Measurements from ENCODE around the gene DUOXA1.
"Not testable (repeated sequence)": the region's sequence is repeated elsewhere in the genome, so short reads cannot be mapped to it uniquely, and the experiment has no call there.

Gene DUOXA1

GRCh38 chr15:45112143-45112590, 17.5 kb downstream of the DUOXA1 start:
- no peak for DNase-seq

- DNase-seq = no peak
Measured at GRCh38 chr15:45111390-45112142, 18.1 kb downstream of the DUOXA1 start.

DNA sequence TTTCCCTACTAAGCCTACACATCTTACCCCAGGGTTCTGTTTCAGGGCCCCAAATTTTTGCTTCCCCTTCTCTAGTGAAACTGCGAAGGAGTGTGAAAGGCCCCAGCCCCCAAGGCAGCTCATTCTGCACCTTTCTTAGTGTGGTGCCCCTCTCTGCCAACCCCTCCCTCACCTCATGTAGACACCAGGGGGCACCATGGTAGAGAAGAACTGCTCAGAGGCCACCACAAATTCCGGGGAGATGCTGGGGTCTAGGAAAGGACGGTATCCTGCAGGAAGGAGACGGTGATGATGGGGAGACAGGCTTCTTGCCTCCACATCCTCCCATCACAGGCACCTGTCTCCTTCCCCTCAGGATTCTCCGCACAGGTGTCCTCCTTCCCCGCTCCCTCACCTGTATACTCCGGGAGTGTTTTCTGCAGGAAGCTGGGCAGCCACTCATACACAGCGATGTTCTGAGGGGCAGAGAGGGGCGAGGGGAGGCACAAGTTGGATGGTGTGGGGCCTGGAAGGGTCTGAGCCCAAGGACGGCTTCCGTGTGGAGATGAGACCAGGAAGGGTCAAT, 19.3 kb downstream of the DUOXA1 start:
- DNase-seq = no peak

DNA sequence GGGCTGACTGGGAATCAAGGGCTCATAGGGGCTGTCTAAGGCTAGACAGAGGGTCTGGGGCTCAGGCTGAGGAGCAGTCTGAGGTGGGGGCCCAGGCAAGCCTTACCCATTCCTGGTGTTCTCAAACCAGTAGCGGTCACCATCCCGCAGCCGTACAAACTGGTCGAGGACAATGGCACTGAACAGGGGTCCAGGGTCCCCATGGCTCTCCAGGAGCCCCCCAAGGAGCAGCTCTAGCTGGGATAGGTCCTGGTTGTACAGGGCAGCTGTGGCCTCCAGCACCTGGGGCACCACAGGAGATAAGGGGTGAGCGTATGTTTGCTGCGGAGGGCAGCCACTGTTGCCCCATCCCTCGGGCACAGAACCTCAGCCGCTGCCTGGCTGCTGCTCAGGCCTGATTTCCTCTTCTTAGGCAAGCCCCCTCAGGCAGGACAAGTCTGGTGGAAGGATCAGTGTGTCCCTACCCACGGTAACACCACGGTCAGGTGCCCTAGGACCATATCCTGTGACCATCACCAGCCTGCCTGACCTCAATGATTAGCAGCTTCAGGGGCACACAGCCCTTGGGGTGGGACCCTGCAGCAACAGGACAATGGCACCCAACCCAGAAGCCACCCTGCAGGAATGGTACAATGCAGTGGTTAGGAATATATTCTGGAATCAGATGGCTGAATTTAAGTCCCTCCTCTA, 21.6 kb downstream of the DUOXA1 start:
- no peak for DNase-seq

DNA sequence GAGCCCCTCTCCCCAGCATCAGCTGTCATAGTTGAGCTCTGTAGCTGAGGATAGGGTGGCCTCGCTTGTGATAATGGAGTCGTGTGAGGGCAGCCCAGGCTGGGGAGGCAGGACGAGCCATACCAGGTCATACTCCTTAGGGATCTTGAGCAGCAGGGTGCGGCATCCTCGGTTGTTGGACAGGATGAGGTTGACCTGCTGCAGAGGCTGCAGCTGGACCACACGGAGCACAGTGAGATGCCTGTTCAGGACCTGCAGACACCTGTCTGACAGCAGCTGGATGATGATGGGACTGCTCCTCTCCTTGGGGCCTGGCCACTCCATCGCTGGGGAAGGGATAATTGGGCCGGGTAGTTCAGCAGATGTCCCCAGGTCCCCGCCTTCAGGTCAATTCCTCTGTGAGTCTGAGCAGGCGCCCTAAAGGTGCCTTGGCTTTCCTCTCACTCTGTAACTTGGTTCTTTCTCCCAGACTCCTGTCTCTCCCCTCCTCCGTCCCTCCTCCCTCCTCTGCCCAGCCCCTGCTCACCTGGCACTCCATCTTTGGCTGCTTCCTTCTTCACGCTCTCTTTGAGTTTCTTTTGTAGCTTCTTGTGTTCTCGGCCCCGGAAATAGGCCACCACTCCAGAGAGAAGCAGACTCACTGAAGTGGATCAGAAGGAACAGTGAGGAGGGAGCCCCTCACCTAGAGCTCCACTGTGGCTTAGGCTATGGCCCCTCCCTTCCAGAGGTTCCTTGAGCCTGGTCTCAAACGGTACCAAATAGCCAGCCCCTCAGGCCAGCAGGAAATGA, 23.5 kb downstream of the DUOXA1 start:
- no peak for DNase-seq

DNA sequence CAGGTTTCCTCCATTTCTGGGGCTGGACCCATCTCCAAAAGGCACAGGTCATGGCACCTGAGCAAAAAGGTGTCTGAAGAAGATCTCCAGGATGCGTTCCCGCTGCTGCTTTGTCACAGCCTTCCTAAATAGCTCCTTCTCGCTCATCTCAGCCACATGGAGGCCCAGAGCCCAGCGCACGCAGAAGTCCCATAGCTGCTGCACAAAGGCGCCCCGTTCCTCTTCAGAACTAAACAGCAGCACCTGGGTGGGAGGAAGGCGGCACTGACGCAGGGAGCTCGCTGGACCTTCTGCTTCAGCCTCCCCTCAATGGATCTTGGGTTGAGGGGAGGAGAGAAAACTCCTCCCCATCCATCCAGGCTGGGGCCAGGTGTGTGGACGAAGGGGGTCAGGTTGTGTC, 24.1 kb downstream of the DUOXA1 start:
- no peak for DNase-seq

- not testable (repeated sequence) for DNase-seq
Measured at GRCh38 chr15:45104170-45104569, 25.5 kb downstream of the DUOXA1 start.

- DNase-seq = no peak
Measured at GRCh38 chr15:45102226-45102625, 27.5 kb downstream of the DUOXA1 start.

GRCh38 chr15:45101749-45102148, 27.9 kb downstream of the DUOXA1 start:
- no peak for DNase-seq

DNA sequence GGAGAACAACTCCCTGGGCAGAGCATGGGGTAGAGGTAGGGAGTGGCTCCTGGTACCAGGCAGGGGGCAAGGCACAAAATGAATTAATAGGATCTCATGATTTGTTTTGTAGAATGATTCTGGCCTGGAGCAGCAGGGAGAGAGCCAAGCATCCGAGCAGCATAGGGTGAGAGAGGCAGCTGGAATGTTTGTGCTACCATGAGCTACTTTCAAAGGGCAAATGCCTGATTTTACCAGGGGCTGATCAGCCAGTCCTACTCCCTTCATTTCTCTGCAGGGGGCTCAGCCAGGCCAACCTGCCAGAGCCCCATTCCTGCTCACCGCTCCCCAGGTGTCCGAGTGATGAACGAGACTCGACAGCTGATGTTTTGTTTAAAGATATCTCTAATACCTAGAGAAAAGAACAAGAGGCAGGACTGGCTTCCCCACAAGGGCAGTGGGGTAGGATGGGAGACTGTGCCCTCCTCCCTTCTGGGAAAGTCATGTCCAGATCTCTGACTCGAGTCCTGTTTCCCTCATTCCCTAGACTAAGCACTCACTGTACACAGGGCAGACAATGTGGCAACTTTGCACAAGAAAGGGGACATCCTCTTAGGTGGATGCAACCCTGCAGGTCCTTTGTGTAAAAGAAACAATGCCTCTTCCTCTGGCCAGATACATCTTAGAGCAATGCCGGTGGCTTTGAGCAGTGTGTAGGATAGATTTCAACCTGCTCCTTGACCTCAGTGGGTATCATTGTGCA, 28.6 kb downstream of the DUOXA1 start:
- no peak for DNase-seq

- DNase-seq = no peak
Measured at GRCh38 chr15:45099549-45100165, 30.0 kb downstream of the DUOXA1 start.

GRCh38 chr15:45097466-45097865, 32.2 kb downstream of the DUOXA1 start:
- no peak for DNase-seq

DNA sequence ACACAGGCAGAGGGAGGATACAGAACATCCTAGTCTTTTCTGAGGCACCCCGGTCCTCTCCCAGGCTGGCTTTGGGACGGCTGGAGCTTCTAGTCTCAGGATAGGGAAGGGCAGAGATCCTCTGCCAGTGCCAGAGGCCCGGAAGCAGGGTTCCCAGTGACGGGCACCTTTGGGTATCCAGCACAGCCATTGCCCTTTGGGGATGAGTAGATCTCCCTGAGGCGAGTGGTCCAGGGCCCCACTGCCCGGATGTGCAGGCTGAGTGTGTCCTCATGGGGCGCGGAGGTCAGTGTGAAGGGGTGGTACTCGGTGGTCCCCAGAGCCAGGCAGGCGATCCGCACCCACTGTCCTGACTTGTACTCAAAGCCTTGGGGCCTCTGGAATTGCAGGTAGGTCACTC, 34.0 kb downstream of the DUOXA1 start:
- DNase-seq = no peak

GRCh38 chr15:45094358-45094730, 35.3 kb downstream of the DUOXA1 start:
- no peak for DNase-seq

GRCh38 chr15:45093622-45094357, 35.9 kb downstream of the DUOXA1 start:
- no peak for DNase-seq

GRCh38 chr15:45093013-45093412, 36.7 kb downstream of the DUOXA1 start:
- DNase-seq = no peak

DNA sequence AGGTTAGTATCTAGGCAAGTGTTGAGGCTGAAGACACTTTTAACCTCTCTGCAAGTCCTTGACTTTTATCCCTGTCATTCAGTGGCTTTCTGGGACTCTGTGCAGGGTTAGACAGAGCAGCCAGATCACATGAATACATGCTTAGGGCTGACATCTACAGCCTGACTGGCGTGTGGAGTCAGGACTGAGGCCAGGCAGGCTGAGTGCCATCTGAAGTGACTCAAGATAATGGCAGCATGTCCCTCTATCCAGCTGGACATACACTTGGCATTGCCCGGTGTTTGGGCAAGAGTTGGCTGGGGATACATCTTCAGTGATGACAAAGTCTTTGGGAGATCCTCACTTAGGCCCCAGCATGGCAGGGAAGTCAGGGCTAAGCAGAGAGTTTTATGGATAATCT, 38.1 kb downstream of the DUOXA1 start:
- DNase-seq = no peak

- no peak for DNase-seq
Measured at GRCh38 chr15:45091161-45091560, 38.5 kb downstream of the DUOXA1 start.

DNA sequence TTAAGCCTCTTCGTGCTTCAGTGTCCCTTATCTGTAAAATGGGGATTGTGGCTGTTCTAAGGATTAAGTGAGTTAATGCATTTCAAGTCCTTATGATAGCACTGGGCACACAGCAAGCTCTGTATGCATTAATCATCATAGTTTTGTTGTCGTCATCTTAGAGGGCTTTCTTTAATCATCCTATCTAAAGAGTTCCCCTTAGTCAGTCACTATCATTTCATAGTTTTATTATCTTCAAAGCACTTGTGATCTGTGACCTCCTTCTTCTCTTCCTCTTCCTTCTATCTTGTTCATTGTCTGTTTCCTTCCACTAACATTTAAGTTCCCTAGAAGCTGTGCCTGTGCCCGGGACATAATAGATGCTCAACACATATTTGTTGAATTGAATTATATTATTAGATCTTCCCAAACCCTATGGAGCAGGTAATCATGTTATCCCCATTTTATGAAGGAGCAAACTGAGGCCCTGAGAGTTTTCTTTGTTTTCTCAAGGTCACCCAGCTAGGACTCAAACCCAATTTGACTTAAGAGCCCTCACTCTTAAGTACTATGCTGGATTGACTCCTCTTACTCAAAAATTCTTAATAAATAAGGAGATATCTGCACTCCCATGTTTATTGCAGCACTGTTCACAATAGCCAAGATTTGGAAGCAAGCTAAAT, 39.8 kb downstream of the DUOXA1 start:
- DNase-seq = no peak

GRCh38 chr15:45088801-45089711, 40.6 kb downstream of the DUOXA1 start:
- DNase-seq = no peak
